Stimulated activated naive CD4-positive, alpha-beta T cell treated with Interleukin-2 at 50 U/mL for 16 hours (primary cell): Measurements from ENCODE around the gene TACR1.
"Not testable (repeated sequence)": the region's sequence is repeated elsewhere in the genome, so short reads cannot be mapped to it uniquely, and the experiment has no call there.

Experiments
- DNase-seq: peaks from one replicate; lab custom pipeline; 2025; lab: John Stamatoyannopoulos, UW

Gene TACR1

GRCh38 chr2:75146221-75146605 is 53.1 kb downstream of the TACR1 start:
- DNase-seq, result not testable (repeated sequence)

DNA sequence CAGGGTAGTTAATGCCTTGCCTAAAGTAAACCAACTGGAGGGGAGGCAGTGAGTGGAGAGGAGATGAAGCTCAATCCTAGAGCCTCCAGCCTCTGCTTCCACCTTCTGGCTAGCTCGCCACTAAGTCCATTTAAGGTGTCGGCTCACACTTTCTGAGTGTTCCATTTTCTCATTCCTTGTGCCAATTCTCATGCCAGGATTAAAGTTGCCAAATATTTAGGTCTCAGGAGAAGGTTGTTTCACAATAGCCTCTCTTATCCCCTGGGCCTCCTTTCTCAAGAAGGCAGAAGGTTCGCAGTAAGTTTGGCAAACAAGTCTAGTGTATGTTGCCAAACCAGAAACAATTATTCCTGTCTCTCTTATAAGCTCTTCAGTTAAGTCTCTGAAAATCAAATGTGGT is 57.2 kb downstream of the TACR1 start:
- DNase-seq, result no peak

DNA sequence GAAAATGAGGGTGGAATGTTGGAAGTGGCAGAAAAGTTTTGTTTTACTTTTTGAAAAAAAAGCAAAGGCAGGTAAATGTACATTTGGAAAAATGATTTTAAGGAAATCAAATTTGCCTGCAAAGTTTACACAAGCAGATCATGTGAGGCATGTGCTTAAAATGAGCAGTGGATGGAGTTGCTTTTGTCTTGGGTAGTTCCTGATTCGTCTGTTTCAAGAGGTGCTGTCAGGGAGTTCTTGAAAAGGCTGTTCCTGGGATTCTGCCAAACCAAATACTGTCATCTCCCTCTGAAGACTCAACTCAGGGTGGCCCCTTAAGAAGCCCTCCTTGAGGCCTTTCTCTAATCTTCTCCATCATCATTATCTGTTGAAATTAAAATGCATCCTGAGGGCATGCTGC is 59.0 kb downstream of the TACR1 start:
- DNase-seq, result no peak

- DNase-seq, result no peak
Observed at GRCh38 chr2:75139171-75139570, 60.1 kb downstream of the TACR1 start.

GRCh38 chr2:75138528-75138927 is 60.8 kb downstream of the TACR1 start:
- no peak for DNase-seq

DNA sequence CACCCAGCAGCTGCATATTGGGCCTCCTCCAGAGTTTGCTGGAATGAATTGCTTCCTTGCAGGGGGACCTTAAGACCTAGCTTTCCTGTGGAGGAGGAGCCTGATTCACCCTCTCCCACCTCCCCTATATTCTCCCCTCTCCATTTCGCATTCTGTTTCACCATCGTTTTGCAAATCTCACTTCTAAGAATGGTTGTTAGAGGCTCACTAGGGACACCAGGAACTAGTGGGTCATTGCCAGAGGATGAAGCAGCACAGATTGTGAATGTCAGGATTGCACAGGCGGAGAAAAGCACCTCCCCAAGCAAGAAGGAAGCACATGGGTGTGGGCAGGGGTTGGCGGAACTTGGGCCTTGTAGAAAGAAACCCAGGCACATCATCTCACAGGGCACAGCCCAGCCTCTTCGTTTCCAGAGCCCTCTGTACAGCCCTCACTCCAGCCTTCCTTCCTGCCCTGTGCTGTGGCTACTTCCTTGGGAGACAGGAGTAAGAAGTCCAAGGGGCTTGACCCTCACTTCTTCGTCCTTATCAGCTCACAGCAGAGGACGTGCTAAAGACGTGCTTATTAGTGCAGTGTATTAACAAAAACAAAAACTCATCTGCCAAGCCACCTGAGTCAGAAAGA is 63.4 kb downstream of the TACR1 start:
- no peak for DNase-seq

GRCh38 chr2:75134860-75135259 is 64.5 kb downstream of the TACR1 start:
- DNase-seq, result no peak

DNA sequence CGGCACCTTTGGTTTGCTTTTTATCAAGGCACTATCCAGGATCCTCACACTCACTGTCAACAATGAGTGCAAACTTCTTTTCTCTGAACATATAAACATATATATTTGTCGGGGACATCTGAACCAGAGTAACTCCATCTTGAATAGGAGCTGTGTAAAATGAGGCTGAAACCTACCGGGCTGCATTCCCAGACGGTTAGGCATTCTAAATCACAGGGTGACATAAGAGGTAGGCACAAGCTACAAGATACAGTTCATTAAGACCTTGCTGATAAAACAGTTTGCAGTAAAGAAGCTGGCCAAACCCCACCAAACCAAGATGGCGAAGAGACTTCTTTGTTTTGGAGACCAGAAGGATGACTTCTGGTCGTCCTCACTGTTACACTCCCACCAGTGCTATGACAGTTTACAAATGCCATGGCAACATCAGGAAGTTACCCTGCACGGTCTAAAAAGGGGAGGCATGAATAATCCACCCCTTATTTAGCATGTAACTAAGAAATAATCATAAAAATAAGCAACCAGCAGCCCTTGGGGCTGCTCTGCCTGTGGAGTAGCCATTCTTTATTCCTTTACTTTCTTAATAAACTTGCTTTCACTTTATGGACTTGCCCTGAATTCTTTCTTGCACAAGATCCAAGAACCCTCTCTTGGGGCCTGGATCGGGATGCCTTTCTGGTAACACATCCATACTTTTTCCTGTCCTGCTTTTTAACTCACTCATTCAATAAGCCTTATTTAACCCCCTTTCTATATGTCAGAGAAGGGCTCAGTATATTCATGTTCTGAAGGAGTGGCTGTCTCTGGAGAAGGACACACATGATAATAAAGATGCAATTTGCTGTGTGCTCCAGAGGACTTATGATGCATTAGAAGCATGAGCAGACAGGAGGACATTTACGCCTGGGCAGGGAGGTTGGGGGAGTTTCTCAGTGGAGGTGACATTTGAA is 65.4 kb downstream of the TACR1 start:
- no peak for DNase-seq

DNA sequence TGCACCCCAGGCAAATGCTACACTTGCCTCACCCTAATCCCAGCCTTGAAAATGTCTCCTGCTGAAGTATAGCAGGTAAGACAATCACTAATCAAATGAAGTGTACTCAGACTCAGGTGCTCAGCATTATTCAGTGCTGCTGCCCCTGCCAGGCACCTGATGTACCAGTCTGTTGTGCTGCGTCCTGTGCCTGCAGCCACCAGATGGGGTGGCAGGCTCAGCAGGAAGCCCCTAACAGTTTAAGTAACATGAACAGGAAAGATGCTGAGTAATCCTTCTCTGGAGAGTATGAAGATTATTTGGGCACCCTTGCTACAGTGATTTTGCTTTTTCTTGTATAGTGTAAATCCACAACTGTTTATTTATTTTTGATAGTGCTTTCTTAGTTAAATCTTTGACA is 69.1 kb downstream of the TACR1 start:
- no peak for DNase-seq

- no peak for DNase-seq
Observed at GRCh38 chr2:75123876-75124275, 75.4 kb downstream of the TACR1 start.

DNA sequence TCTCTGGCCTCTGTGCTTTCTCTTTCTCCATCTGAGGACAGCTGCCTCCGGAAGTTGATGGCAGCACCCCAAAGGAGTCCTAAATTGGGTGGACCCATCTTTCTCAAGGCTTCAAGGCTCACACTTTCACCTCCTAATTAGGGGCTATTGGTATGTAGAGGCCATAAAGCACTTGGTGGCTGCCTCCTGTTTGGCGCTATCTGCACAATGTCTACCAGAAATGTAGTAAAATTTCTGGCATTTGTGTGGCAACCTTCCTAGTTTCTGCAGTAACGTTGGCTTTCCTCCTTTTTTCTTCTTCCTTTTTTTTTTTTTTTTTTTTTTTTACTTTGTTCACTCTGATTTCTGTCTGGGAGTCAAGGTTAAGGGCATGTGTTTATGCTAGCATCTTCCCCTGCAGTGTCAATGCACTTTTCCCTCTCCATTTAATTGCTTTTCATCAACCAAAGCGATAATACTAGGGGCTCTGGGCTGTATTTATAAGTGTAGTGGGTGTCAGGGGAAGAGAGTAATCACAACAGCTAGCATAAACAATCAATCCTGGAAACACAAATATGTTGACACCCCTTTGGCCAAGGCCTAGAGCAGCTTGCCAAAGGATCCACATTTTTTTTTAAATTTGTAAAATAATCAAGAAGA is 86.0 kb downstream of the TACR1 start:
- DNase-seq, result no peak

GRCh38 chr2:75108937-75109482 is 90.3 kb downstream of the TACR1 start:
- DNase-seq, result no peak

DNA sequence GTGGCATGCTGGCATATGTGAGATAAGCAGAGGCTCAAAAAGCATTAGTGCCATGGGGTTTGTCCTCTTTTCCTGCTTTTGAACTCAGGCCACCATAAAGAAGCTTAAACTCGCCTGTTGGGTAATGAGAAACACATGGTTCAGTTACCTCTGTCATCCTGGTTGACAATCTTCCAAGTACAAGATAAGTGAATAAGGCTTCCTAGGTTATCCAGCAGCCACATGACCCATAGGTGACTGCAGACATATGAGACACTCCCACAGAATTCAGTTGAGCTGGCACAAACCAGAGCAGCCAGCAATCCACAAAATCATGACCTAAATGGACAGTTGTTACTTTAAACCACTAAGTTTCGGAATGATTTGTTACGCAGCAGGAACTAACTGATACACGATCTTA is 97.3 kb downstream of the TACR1 start:
- DNase-seq, result no peak

- DNase-seq, result no peak
Observed at GRCh38 chr2:75100801-75101151, 98.5 kb downstream of the TACR1 start.

DNA sequence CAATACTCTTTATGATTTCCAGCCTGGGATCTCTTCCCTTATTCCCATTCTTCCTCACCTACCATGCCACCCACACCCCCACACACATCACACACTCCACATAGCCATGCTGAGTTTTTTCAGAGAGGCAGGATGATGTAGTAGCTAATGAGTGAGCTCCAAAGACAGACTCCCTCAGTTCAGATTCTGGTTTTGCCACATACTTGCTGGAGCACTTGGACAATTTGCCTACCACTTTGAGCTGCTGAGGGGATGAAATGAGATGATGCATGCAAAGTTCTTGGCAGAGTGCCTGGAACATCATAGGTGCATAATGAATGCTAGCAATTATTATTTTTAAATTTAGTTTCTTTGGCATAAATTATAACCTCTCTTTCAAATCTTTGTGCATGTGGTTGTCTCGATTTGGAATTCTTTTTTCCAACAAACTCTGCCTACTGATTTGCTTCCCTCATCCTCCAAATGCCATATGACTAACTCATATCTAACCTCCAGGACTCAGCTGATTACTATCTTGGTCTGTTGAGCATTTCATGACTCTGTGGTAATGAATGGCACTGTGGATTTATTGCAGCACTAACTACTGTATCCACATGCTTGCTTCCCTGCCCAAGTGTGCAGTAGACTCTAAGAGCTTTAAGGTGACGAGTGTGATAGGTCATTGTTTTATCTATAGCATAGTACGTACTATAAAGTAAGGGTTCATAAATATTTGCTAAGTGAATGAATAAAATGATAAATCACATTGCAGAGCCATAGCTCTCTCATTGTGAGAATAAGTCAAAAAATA is 99.1 kb downstream of the TACR1 start:
- DNase-seq, result no peak

DNA sequence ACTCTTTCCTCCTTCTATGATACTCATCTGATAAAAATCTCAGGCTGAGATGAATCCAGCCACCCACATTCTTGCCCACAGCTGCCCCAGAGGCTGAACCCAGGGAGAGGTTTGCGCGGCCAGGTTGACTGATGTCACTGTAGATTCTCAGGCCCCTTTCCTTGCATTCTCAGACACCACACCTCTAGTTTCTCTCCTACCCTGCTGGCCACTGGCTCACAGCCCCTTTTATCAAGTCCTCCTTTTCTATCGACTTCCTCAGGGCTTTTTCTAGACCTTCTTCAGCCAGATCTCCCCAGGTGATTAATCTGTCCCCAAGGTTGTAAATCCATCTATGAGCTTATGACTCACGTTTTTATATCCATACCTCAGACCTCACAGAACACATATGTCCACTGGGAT is 99.8 kb downstream of the TACR1 start:
- DNase-seq, result no peak

- DNase-seq, result no peak
Observed at GRCh38 chr2:75098856-75099255, 100.5 kb downstream of the TACR1 start.

- DNase-seq, result no peak
Observed at GRCh38 chr2:75097831-75098230, 101.5 kb downstream of the TACR1 start.

- DNase-seq, result no peak
Observed at GRCh38 chr2:75094405-75094804, 104.9 kb downstream of the TACR1 start.

GRCh38 chr2:75090770-75091515 is 108.4 kb downstream of the TACR1 start:
- no peak for DNase-seq

- DNase-seq, result no peak
Observed at GRCh38 chr2:75089471-75089870, 109.8 kb downstream of the TACR1 start.
